Heart left ventricle (tissue), 16 donors: ENCODE measurements around the gene CHD5. TPM values are rescaled to one million over a fixed set of nuclear protein-coding genes. Genes with fewer than 3 reads are reported as not detected.

Experiments used
- ATAC-seq, 4 donors: fragments of 200-7000 bp; cut with Tn5 transposase; one replicate each; pipeline ENCODE4 v1.9.1; 2020 to 2022; ENCODE audit warnings: moderate library complexity in 4 of 4, mild to moderate bottlenecking in 3 of 4, moderate number of reproducible peaks in 1 of 4
- DNase-seq, 5 donors: peaks; one replicate each; pipeline ENCODE4 v3.0.0-alpha.2; 2020
- H3K27ac ChIP-seq, 12 donors: fragments of 200-600 bp; sonication (generic) in 4 of 12; one replicate each; pipeline versions ENCODE4 v1.5.0 to v1.8.0; 2016 to 2022; ENCODE audit warnings: mild to moderate bottlenecking in 2 of 12
- H3K27me3 ChIP-seq, 9 donors: fragments of 200-600 bp; sonication (generic) in 2 of 9; one replicate each; pipeline versions ENCODE4 v1.5.1 to v1.8.0; 2016 to 2022; ENCODE audit warnings: mild to moderate bottlenecking in 3 of 9
- H3K36me3 ChIP-seq, 9 donors: fragments of 200-600 bp; sonication (generic) in 2 of 9; one replicate each; pipeline versions ENCODE4 v1.5.0 to v1.8.0; 2018 to 2022; ENCODE audit warnings: mild to moderate bottlenecking in 2 of 9
- H3K4me1 ChIP-seq, 12 donors: fragments of 200-600 bp; sonication (generic) in 4 of 12; one replicate each; pipeline versions ENCODE4 v1.5.0 to v1.8.0; 2016 to 2022; ENCODE audit warnings: mild to moderate bottlenecking in 3 of 12
- H3K4me3 ChIP-seq, 12 donors: fragments of 200-600 bp; sonication (generic) in 4 of 12; one replicate each; pipeline versions ENCODE4 v1.5.0 to v1.8.0; 2017 to 2022; ENCODE audit warnings: mild to moderate bottlenecking in 9 of 12, moderate library complexity in 4 of 12
- H3K9me3 ChIP-seq, 12 donors: fragments of 200-600 bp; sonication (generic) in 4 of 12; one replicate each; pipeline versions ENCODE4 v1.5.0 to v1.8.0; 2016 to 2022; ENCODE audit warnings: mild to moderate bottlenecking in 1 of 12
- POLR2A ChIP-seq, 2 donors: fragments of 450-650 bp; IDR thresholded peaks; one replicate each; pipeline ENCODE4 v1.6.1; 2017; ENCODE audit warnings: antibody characterized with exemption in 2 of 2, mild to moderate bottlenecking in 2 of 2, moderate library complexity in 2 of 2
- WGBS, 4 donors: extraction: QIAGEN DNeasy Blood & Tissue Kit in 2 of 4; methylation state at CpG; one replicate each; pipeline versions ENCODE4 v1.1.5 to v1.1.7; 2013 to 2018; 5-methylcytosine and 5-hydroxymethylcytosine counted together
- intact Hi-C, 10 donors: fragments of 100-400 bp; cut with DNase I; formaldehyde crosslinking; loops; one replicate each; pipeline versions ENCODE4 v1.11.1 to v1.14.2; 2022
- long read RNA-seq, 3 donors: library from polyadenylated mRNA; unstranded; transcript quantifications; one replicate each; pipeline ENCODE4 v2.0.0, GENCODE V29; 2020 to 2021
- polyA plus RNA-seq, 2 donors: library from polyadenylated mRNA; stranded (reverse); fragments of 200-250 nt; gene quantifications; one replicate each; pipeline ENCODE4 v1.2.3, GENCODE V29; 2013
- total RNA-seq, 9 donors: library from RNA; depleted of rRNA in 2 of 9; stranded (reverse); fragments of >200 nt in 2 of 9; fragmentation: NEBNext Ultra II Directional in 3 of 9; extraction: Animal tissue kit (Norgen Biotek cat#: 25700) in 3 of 9; gene quantifications; one replicate each; pipeline versions ENCODE4 v1.1.0 to v1.2.4, GENCODE V29; 2016 to 2023
- TF ChIP-seq, protein P1 (sequence below), 12 donors: fragments of 200-600 bp; sonication (generic) in 4 of 12; IDR thresholded peaks; one replicate each; pipeline versions ENCODE4 v1.5.0 to v1.8.0; 2018 to 2022; ENCODE audit warnings: antibody characterized with exemption in 12 of 12, mild to moderate bottlenecking in 5 of 12
- donor health status: ischemic (EF 13 %, LVEDD 7.1; RV severe dilation, severe dysfunction).
- donor health status: healthy with polysubstance abuse.
- donor health status: DM: no; HTN: yes; CAD: no.
- donor health status: DM: no; HTN: no; CAD: no.
- donor health status: ischemic (EF 25% LVEDD 6.9; RV normal size, moderate dysfunction).
- donor health status: ischemic (EF 25% LVEDD 5.7; RV mildly dilated, moderate dysfunction).
- donor health status: healthy.
- donor health status: DM: yes; HTN: yes; CAD: no.
- donor health status: ischemic (EF 35%, LVEDD 5.7; RV mildly dilated, moderate dysfunction).
- donor health status: nonischemic (EF 11% LVEDD 7.7; RV severe dilation, severe dysfunction).
- donor health status: DM: yes; HTN: yes; CAD: no.
- donor health status: PGD.
- donor health status: ischemic (EF 29% LVEDD 5.4; RV normal size, mild dysfunction).
- donor health status: nonischemic (EF 23%, LVEDD 6.1; RV moderate dilation, normal function).

CHD5 gene
- total RNA-seq (1 to 10 TPM in 1 of 9 donors, under 1 TPM in 6, not detected in 2; 0.07 to 1.3 (median 0.32) TPM), polyA plus RNA-seq (under 1 TPM; 0.07 to 0.08 TPM)
- long read RNA-seq, donor 1: 0 reads
- long read RNA-seq, donor 2: 0 reads
- long read RNA-seq, donor 3: 0 reads

DNA sequence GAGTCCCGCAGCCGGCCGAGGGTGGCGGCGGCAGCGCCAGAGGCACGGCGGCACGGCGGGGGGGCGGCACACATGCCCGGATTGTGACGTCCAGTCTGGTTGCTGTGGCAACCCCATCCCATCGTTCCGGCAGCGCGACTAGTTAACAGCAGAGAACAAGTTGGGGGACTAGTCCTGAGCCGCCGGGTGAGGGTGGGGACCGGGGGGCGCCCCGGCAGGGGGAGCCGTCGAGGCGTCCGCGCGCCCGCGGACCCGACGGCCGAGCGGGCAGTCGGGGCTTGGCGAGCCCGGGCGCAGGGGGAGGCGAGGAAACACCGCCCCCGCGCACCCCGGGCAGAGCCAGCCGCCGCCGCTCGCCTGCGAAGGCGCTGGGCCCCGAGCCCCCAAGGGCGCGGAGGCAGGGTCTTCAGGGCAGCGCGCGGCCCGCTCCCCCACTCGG lies at the start of gene CHD5:
CHD5 (minus strand) TSS at position 54 of the 439 bp plus-strand sequence. CDS start 298 bp downstream, outside the sequence.
- H3K27ac ChIP-seq: no peak within 1 kb of the TSS
- ATAC-seq: peak in 1 of 4 donors; percentile 7

DNA sequence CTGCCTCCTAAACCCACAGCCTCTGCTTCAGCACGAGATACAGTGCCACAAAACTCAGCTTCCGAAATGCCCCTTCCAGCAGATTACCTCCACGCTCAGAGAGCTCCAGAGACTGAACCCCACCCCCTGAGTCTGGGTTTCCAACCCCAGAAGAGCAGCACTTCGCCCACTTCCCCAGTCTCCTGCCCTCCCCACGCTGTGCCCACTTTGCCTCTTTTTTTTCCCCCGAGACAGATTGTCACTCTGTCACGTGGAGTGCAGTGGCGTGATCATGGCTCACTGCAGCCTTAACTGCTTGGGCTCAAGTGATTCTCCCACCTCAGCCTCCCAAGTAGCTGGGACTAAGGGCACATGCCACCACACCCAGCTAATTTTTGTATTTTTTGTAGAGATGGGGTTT lies 45.5 kb upstream of the CHD5 start:
- peaks cover 0 to 88% (median 77%) of the 10 kb centered on the region in 9 donors for H3K36me3 ChIP-seq
- intact Hi-C loops: no loop called here
- DNase-seq (no peak), ATAC-seq (no peak)
- no peaks in the 10 kb centered on the region for H3K27me3 ChIP-seq
- TF ChIP-seq, protein P1, sequence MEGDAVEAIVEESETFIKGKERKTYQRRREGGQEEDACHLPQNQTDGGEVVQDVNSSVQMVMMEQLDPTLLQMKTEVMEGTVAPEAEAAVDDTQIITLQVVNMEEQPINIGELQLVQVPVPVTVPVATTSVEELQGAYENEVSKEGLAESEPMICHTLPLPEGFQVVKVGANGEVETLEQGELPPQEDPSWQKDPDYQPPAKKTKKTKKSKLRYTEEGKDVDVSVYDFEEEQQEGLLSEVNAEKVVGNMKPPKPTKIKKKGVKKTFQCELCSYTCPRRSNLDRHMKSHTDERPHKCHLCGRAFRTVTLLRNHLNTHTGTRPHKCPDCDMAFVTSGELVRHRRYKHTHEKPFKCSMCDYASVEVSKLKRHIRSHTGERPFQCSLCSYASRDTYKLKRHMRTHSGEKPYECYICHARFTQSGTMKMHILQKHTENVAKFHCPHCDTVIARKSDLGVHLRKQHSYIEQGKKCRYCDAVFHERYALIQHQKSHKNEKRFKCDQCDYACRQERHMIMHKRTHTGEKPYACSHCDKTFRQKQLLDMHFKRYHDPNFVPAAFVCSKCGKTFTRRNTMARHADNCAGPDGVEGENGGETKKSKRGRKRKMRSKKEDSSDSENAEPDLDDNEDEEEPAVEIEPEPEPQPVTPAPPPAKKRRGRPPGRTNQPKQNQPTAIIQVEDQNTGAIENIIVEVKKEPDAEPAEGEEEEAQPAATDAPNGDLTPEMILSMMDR (IDR thresholded peaks at IDR 0.05): no peak
- no peak for TF ChIP-seq POLR2A (IDR thresholded peaks at IDR 0.05)
- peaks cover 0 to 49% (median 33%) of the 10 kb centered on the region in 12 donors for H3K4me1 ChIP-seq
- H3K9me3 ChIP-seq: no peaks in the 10 kb centered on the region
- WGBS, 4 donors: 70 to 79% (median 76%) methylated on average over 8 of the region's 8 CpGs
- no peak overlapping the region for H3K4me3 ChIP-seq
- H3K27ac ChIP-seq: peak overlapping the region in 3 of 12 donors; percentile 25 to 58 (median 37)

More for the DNA sequence above, at the start of gene CHD5:
- Histone ChIP-seq H3K4me1 (peaks cover 5 to 30% (median 14%) of the 10 kb centered on the region in 12 donors), H3K9me3 (no peaks in the 10 kb centered on the region), H3K4me3 (peak within 1 kb of the TSS in 10 of 12 donors; percentile 16 to 44 (median 34)), H3K27me3 (peaks cover 17 to 52% (median 34%) of the 10 kb centered on the region in 9 donors), H3K36me3 (peaks cover 0 to 10% (median 3%) of the 10 kb centered on the region in 9 donors)
- no peak for DNase-seq
- 0 to 3% (median 2%) methylated on average over 27 to 57 of the region's 57 CpGs for WGBS, 4 donors
- TF ChIP-seq POLR2A (IDR thresholded peaks at IDR 0.05): no peak
- TF ChIP-seq, protein P1 (IDR thresholded peaks at IDR 0.05): peak in 5 of 12 donors; percentile 6 to 30 (median 13)
- intact Hi-C loops: loop anchor here in 3 of 10 donors (5.0 kb wide), 2 partner anchors 123 to 128 kb away; no protein-coding TSS in a partner anchor

DNA sequence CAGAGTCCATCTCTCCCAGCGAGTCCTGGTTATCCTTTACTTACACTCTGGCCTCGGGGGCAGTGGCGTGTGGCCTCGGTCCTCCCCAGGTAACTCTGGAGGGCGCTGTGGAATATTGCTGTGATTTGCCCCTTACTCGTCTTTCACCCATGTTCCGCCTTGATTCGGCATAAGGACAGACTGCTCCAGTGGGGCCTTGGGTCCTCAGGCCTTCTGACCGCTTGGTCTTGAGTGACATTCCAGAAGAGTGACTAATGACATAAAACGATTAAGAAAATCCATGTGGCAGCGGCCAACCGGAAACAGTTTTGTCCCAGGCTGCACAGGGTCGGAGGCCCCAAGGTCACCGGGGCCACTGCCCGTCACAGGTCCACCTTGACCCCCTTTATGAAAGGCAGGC lies 44.6 kb upstream of the CHD5 start:
- no peaks in the 10 kb centered on the region for H3K27me3 ChIP-seq
- no peak overlapping the region for H3K4me3 ChIP-seq
- DNase-seq (no peak), ATAC-seq (peak in 2 of 4 donors; percentile 1 to 7)
- peaks cover 0 to 49% (median 33%) of the 10 kb centered on the region in 12 donors for H3K4me1 ChIP-seq
- intact Hi-C loops: no loop called here
- 61 to 73% (median 68%) methylated on average over 15 of the region's 15 CpGs for WGBS, 4 donors
- no peaks in the 10 kb centered on the region for H3K9me3 ChIP-seq
- peaks cover 0 to 87% (median 77%) of the 10 kb centered on the region in 9 donors for H3K36me3 ChIP-seq
- peak overlapping the region in 9 of 12 donors; percentile 17 to 78 (median 37) for H3K27ac ChIP-seq
- TF ChIP-seq, protein P1 (IDR thresholded peaks at IDR 0.05): no peak
- no peak for TF ChIP-seq POLR2A (IDR thresholded peaks at IDR 0.05)

DNA sequence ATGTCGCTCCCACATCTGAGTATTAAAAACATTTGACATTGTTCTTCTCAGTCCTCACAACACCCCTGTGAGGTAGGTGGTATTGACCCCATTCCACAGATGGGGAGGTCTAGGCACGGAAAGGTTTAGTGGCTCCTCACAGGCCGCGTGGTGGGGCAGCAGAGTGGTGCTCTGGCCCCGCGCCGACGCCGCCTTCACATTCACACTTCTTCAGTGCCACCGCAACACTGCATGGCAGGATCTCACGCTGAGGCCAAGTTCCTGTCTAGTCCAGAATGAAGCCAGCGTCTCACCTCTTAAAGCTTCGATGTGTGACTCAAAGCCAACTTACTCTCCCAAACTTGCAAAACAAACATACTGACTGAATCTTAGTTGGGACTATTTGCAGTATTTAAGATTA lies 43.5 kb upstream of the CHD5 start:
- TF ChIP-seq POLR2A (IDR thresholded peaks at IDR 0.05): no peak
- TF ChIP-seq, protein P1 (IDR thresholded peaks at IDR 0.05): no peak

More for the DNA sequence above, 43.5 kb upstream of the CHD5 start:
- H3K4me3 ChIP-seq: no peak overlapping the region
- no peaks in the 10 kb centered on the region for H3K9me3 ChIP-seq
- H3K27me3 ChIP-seq: no peaks in the 10 kb centered on the region
- H3K27ac ChIP-seq: peak overlapping the region in 11 of 12 donors; percentile 7 to 80 (median 71)
- DNase-seq (peak in 2 of 5 donors; percentile 77 to 80), ATAC-seq (peak; percentile 56 to 72 (median 69))
- 64 to 90% (median 70%) methylated on average over 13 of the region's 13 CpGs for WGBS, 4 donors
- H3K4me1 ChIP-seq: peaks cover 0 to 49% (median 33%) of the 10 kb centered on the region in 12 donors
- H3K36me3 ChIP-seq: peaks cover 0 to 83% (median 69%) of the 10 kb centered on the region in 9 donors
- intact Hi-C loops: loop anchor here in 1 of 10 donors (2.0 kb wide), 1 partner anchor 15 kb away; no protein-coding TSS in a partner anchor
